Body of pancreas (tissue), 4 donors: ENCODE measurements around the gene DNAJC18. TPM values are rescaled to one million over a fixed set of nuclear protein-coding genes. Genes with fewer than 3 reads are reported as not detected.

Experiments
- ATAC-seq: fragments of 150-250 bp; one replicate; pipeline ENCODE4 v1.9.1; 2016
- DNase-seq, 4 donors: peaks; one replicate each; pipeline ENCODE4 v3.0.0-alpha.2; 2019
- H3K27ac ChIP-seq, 4 donors: fragments of 200-600 bp; sonication (generic); 1 replicate in 3 of 4; 2 replicates in 1 of 4; pipeline versions ENCODE4 v1.5.1 to v1.6.1; 2016 to 2019; ENCODE audit warnings: mild to moderate bottlenecking in 1 of 4, mixed read lengths in 1 of 4, moderate library complexity in 1 of 4
- H3K27me3 ChIP-seq, 2 donors: fragments of 200-600 bp; sonication (generic); one replicate each; pipeline ENCODE4 v1.6.0; 2016; ENCODE audit warnings: mild to moderate bottlenecking in 1 of 2
- H3K36me3 ChIP-seq, 2 donors: fragments of 200-600 bp; sonication (generic); replicated peaks in 1 of 2; 2 replicates each; pipeline ENCODE4 v1.5.1; 2016; ENCODE audit warnings: low read depth in 2 of 2; ENCODE audit not compliant: insufficient read depth in 1 of 2
- H3K4me1 ChIP-seq: fragments of 200-600 bp; sonication (generic); one replicate; pipeline ENCODE4 v1.6.0; 2016
- H3K4me3 ChIP-seq, 2 donors: fragments of 200-600 bp; sonication (generic); 1 replicate in 1 of 2; 2 replicates in 1 of 2; pipeline ENCODE4 v1.5.1; 2016 to 2019
- H3K9me3 ChIP-seq, 3 donors: fragments of 200-600 bp; sonication (generic); 1 replicate in 2 of 3; 2 replicates in 1 of 3; pipeline ENCODE4 v1.5.1; 2016
- POLR2A ChIP-seq, 3 donors: fragments of 450-650 bp; IDR thresholded peaks; one replicate each; pipeline ENCODE4 v1.6.1; 2016; ENCODE audit warnings: antibody characterized with exemption in 3 of 3, mild to moderate bottlenecking in 2 of 3
- WGBS, 2 donors: methylation state at CpG; one replicate each; pipeline ENCODE4 v1.1.5; 2017; 5-methylcytosine and 5-hydroxymethylcytosine counted together
- intact Hi-C: fragments of 100-400 bp; cut with DNase I; formaldehyde crosslinking; loops from one replicate; pipeline ENCODE4 v1.15.1; 2023
- total RNA-seq, 2 donors: library from RNA; depleted of rRNA; stranded (reverse); fragments of >200 nt; gene quantifications; one replicate each; pipeline ENCODE4 v1.1.0, GENCODE V29; 2016
- TF ChIP-seq, protein P1 (sequence below), 7 experiments: fragments of 450-650 bp in 4 of 7; fragments of 200-600 bp in 3 of 7; sonication (generic) in 3 of 7; IDR thresholded peaks; one replicate each; pipeline ENCODE4 v1.5.1; 2016 to 2019; ENCODE audit warnings: antibody characterized with exemption in 7 of 7

The DNAJC18 gene
- total RNA-seq, 2 donors from 2014 or later = 1.6 to 3.0 TPM

DNA sequence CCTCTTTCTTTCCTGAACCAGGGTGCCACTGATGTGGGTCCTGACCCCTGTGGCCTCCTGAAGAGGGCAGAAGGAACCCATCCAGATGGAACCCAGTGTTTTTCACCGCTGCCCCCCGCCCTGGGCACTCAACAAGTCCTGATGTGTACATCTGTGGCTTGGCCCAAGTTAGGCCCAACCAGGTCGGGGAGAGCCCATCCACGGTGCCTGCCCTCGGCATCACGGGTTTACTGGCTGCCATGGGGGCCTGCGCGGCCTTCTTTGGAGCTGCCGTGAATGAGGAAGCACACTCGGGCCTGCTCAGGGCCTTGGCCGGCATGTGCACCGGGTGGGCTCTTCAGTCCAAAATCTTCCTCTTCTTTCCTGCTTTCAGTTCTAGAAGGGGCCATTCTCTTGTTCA is 17.5 kb upstream of the DNAJC18 start:
- TF ChIP-seq, protein P1, sequence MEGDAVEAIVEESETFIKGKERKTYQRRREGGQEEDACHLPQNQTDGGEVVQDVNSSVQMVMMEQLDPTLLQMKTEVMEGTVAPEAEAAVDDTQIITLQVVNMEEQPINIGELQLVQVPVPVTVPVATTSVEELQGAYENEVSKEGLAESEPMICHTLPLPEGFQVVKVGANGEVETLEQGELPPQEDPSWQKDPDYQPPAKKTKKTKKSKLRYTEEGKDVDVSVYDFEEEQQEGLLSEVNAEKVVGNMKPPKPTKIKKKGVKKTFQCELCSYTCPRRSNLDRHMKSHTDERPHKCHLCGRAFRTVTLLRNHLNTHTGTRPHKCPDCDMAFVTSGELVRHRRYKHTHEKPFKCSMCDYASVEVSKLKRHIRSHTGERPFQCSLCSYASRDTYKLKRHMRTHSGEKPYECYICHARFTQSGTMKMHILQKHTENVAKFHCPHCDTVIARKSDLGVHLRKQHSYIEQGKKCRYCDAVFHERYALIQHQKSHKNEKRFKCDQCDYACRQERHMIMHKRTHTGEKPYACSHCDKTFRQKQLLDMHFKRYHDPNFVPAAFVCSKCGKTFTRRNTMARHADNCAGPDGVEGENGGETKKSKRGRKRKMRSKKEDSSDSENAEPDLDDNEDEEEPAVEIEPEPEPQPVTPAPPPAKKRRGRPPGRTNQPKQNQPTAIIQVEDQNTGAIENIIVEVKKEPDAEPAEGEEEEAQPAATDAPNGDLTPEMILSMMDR (IDR thresholded peaks at IDR 0.05) = no peak
- H3K9me3 ChIP-seq = no peaks in the 10 kb centered on the region
- H3K4me1 ChIP-seq = peaks cover 8% of the 10 kb centered on the region
- H3K27ac ChIP-seq = no peak overlapping the region
- no peak overlapping the region for H3K4me3 ChIP-seq
- no peaks in the 10 kb centered on the region for H3K27me3 ChIP-seq
- ATAC-seq (no peak), DNase-seq (no peak)
- no peaks in the 10 kb centered on the region for H3K36me3 ChIP-seq
- 81 to 88% methylated on average over 12 of the region's 12 CpGs for WGBS, 2 donors
- intact Hi-C loops = no loop called here

- DNase-seq (no peak), ATAC-seq (no peak)
- H3K27ac ChIP-seq = no peak overlapping the region
- 76 to 81% methylated on average over 11 of the region's 11 CpGs for WGBS, 2 donors
- intact Hi-C loops = no loop called here
- H3K36me3 ChIP-seq = no peaks in the 10 kb centered on the region
- no peak overlapping the region for H3K4me3 ChIP-seq
- TF ChIP-seq, protein P1 (IDR thresholded peaks at IDR 0.05) = no peak
- TF ChIP-seq POLR2A (IDR thresholded peaks at IDR 0.05) = no peak
- no peaks in the 10 kb centered on the region for H3K9me3 ChIP-seq
- peaks cover 8% of the 10 kb centered on the region for H3K4me1 ChIP-seq
- H3K27me3 ChIP-seq = no peaks in the 10 kb centered on the region
Measured at GRCh38 chr5:139454568-139455290, 15.4 kb upstream of the DNAJC18 start.

DNA sequence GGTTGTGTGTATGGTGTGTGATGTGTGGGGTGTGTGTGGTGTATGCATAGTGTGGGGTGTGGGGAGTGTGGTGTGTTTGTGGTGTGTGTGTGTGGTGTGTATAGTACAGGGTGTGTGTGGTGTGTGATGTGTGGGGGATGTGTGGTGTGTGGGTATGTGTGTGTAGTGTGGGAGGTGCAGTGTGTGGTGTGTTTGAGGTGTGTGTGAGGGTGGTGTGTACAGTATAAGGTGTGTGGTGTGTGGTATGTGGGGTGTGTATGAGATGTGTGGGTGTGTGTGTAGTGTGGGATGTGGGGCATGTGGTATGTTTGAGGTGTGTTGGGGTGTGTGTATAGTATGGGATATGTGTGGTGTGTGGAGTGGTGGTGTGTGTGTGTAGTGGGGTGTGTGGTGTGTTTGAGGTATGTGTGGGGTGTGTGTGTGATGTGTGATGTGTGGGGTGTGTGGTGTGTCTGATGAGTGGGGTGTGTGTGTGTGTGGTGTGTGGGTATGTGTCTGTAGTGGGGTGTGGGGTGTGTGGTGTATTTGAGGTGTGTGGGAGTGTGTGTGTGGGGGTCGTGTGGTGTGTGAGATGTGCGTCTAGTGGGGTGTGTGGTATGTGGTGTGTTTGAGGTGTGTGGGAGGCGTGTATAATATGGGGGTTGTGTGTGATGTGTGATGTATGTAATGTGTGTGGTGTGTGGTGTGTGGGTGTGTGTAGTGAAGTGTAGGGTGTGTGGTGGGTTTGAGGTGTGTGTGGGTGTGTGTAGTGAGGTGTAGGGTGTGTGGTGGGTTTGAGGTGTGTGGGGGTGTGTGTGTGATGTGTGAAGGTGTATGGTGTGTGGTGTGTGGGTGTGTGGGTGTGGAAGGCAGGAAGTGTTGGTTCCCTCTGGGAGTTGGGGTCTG is 14.6 kb upstream of the DNAJC18 start:
- H3K36me3 ChIP-seq = no peaks in the 10 kb centered on the region
- intact Hi-C loops = no loop called here
- TF ChIP-seq POLR2A (IDR thresholded peaks at IDR 0.05) = no peak
- TF ChIP-seq, protein P1 (IDR thresholded peaks at IDR 0.05) = no peak
- no peaks in the 10 kb centered on the region for H3K9me3 ChIP-seq
- H3K4me1 ChIP-seq = no peaks in the 10 kb centered on the region
- no peaks in the 10 kb centered on the region for H3K27me3 ChIP-seq
- DNase-seq (no peak), ATAC-seq (no peak)
- no peak overlapping the region for H3K27ac ChIP-seq
- WGBS, 2 donors = 57 to 68% methylated on average over 3 of the region's 3 CpGs
- H3K4me3 ChIP-seq = no peak overlapping the region

GRCh38 chr5:139451878-139452660 is 12.7 kb upstream of the DNAJC18 start:
- TF ChIP-seq, protein P1 (IDR thresholded peaks at IDR 0.05) = no peak
- no peaks in the 10 kb centered on the region for H3K27me3 ChIP-seq
- no peaks in the 10 kb centered on the region for H3K9me3 ChIP-seq
- no peak overlapping the region for H3K27ac ChIP-seq
- WGBS, 2 donors = 59 to 76% methylated on average over 3 of the region's 3 CpGs
- no peak overlapping the region for H3K4me3 ChIP-seq
- ATAC-seq = no peak
- no peaks in the 10 kb centered on the region for H3K4me1 ChIP-seq
- no peak for DNase-seq
- H3K36me3 ChIP-seq = no peaks in the 10 kb centered on the region
- intact Hi-C loops = no loop called here
